Type B pancreatic cell (in vitro differentiated cells): ENCODE results near the gene STEAP1. TPM values are rescaled to one million over a fixed set of nuclear protein-coding genes. Genes with fewer than 3 reads are reported as not detected.
"Not testable (repeated sequence)": the region's sequence is repeated elsewhere in the genome, so short reads cannot be mapped to it uniquely, and the experiment has no call there.

Experiments used
- DNase-seq: peaks from one replicate; pipeline ENCODE4 v3.0.0; 2021; ENCODE audit warnings: mixed read lengths; ENCODE audit not compliant: unreplicated experiment; ENCODE audit errors: extremely low spot score
- H3K27ac Mint-ChIP-seq: 2 replicates; pipeline ENCODE4 v1.8.0; 2021; ENCODE audit warnings: mild to moderate bottlenecking, mixed read lengths
- H3K27me3 Mint-ChIP-seq: 2 replicates; pipeline ENCODE4 v1.8.0; 2021; ENCODE audit warnings: mixed read lengths
- H3K36me3 Mint-ChIP-seq: 2 replicates; pipeline ENCODE4 v1.8.0; 2021; ENCODE audit warnings: mixed read lengths
- H3K4me1 Mint-ChIP-seq: one replicate; pipeline ENCODE4 v1.8.0; 2021; ENCODE audit warnings: mixed read lengths; ENCODE audit not compliant: unreplicated experiment
- H3K4me3 Mint-ChIP-seq: 2 replicates; pipeline ENCODE4 v1.8.0; 2021; ENCODE audit warnings: mild to moderate bottlenecking, mixed read lengths
- H3K9me3 Mint-ChIP-seq: 2 replicates; pipeline ENCODE4 v1.8.0; 2021; ENCODE audit warnings: mixed read lengths
- CTCF ChIP-seq: fragments of 200-600 bp; sonication (generic); conservative IDR thresholded peaks from 2 replicates; pipeline ENCODE4 v1.5.0; 2021; ENCODE audit warnings: antibody characterized with exemption, mild to moderate bottlenecking
- total RNA-seq: library from RNA; stranded (reverse); gene quantifications from 2 replicates; pipeline ENCODE4 v1.2.1, GENCODE V29; 2021; ENCODE audit warnings: low replicate concordance

Gene STEAP1
- total RNA-seq, 1 donor from 2014 or later, result 2.9 TPM

- no peaks in the 10 kb centered on the region for H3K4me1 Mint-ChIP-seq
- TF ChIP-seq CTCF, result no peak
- no peaks in the 10 kb centered on the region for H3K36me3 Mint-ChIP-seq
- H3K9me3 Mint-ChIP-seq, result no peaks in the 10 kb centered on the region
- no peak overlapping the region for H3K4me3 Mint-ChIP-seq
- H3K27ac Mint-ChIP-seq, result no peak overlapping the region
- no peaks in the 10 kb centered on the region for H3K27me3 Mint-ChIP-seq
- DNase-seq, result no peak
These were observed 25.8 kb downstream of the STEAP1 start for GRCh38 chr7:90180011-90180585.

- DNase-seq, result no peak
- H3K9me3 Mint-ChIP-seq, result no peaks in the 10 kb centered on the region
- H3K4me1 Mint-ChIP-seq, result no peaks in the 10 kb centered on the region
- H3K36me3 Mint-ChIP-seq, result no peaks in the 10 kb centered on the region
- H3K27me3 Mint-ChIP-seq, result no peaks in the 10 kb centered on the region
- H3K27ac Mint-ChIP-seq, result no peak overlapping the region
- no peak overlapping the region for H3K4me3 Mint-ChIP-seq
- no peak for TF ChIP-seq CTCF
These were observed 26.4 kb downstream of the STEAP1 start for GRCh38 chr7:90180649-90181048.

GRCh38 chr7:90181485-90181884 lies 27.2 kb downstream of the STEAP1 start:
- Mint-ChIP-seq H3K36me3 (no peaks in the 10 kb centered on the region), H3K27me3 (no peaks in the 10 kb centered on the region), H3K27ac (no peak overlapping the region), H3K9me3 (no peaks in the 10 kb centered on the region), H3K4me3 (no peak overlapping the region), H3K4me1 (no peaks in the 10 kb centered on the region)
- TF ChIP-seq CTCF, result no peak
- DNase-seq, result no peak

GRCh38 chr7:90186290-90186689 lies 32.0 kb downstream of the STEAP1 start:
- H3K27ac Mint-ChIP-seq, H3K27me3 Mint-ChIP-seq, H3K9me3 Mint-ChIP-seq, H3K4me3 Mint-ChIP-seq, DNase-seq, H3K36me3 Mint-ChIP-seq, H3K4me1 Mint-ChIP-seq: not testable (repeated sequence)

- Mint-ChIP-seq H3K27me3 (no peaks in the 10 kb centered on the region), H3K9me3 (no peaks in the 10 kb centered on the region), H3K27ac (no peak overlapping the region), H3K4me1 (no peaks in the 10 kb centered on the region), H3K4me3 (no peak overlapping the region), H3K36me3 (no peaks in the 10 kb centered on the region)
- no peak for TF ChIP-seq CTCF
- no peak for DNase-seq
These were observed 33.3 kb downstream of the STEAP1 start for GRCh38 chr7:90187507-90188050.

GRCh38 chr7:90188281-90188680 lies 34.0 kb downstream of the STEAP1 start:
- no peak for DNase-seq
- Mint-ChIP-seq H3K4me3 (no peak overlapping the region), H3K36me3 (no peaks in the 10 kb centered on the region), H3K9me3 (no peaks in the 10 kb centered on the region), H3K27ac (no peak overlapping the region), H3K4me1 (no peaks in the 10 kb centered on the region), H3K27me3 (no peaks in the 10 kb centered on the region)
- TF ChIP-seq CTCF, result no peak
